K562 (cell line): Measurements from ENCODE around the gene DRAXIN. TPM values are rescaled to one million over a fixed set of nuclear protein-coding genes. Genes with fewer than 3 reads are reported as not detected.
A peak's percentile ranks its signal among the peaks of the same experiment; 100 is the strongest.

ENCODE experiments used
- C11orf30 ChIP-seq: fragments of 450-650 bp; IDR thresholded peaks from 2 replicates; pipeline ENCODE4 v1.6.1; 2016; ENCODE audit warnings: low read depth, mild to moderate bottlenecking
- EZH2 ChIP-seq: IDR thresholded peaks from 2 replicates; pipeline ENCODE4 v1.6.1; 2012; ENCODE audit warnings: low read depth, mild to moderate bottlenecking, inconsistent platforms, low read length, borderline replicate concordance
- FOXA3 ChIP-seq, 2 experiments: fragments of 450-650 bp in 1 of 2; sonication (generic) in 1 of 2; formaldehyde crosslinking; IDR thresholded peaks in 1 of 2; conservative IDR thresholded peaks in 1 of 2; 2 replicates each; pipeline versions ENCODE4 v1.4.0 to v1.8.0; 2020 to 2022; ENCODE audit warnings: mild to moderate bottlenecking in 2 of 2, missing genetic modification reagents in 1 of 2
- GABPB2 ChIP-seq: fragments of 250-450 bp; sonication (Bioruptor Pico); conservative IDR thresholded peaks from 2 replicates; pipeline ENCODE4 v1.5.1; 2021; ENCODE audit warnings: mild to moderate bottlenecking
- GTF2A2 ChIP-seq: IDR thresholded peaks from 2 replicates; pipeline ENCODE4 v1.6.1; 2016; ENCODE audit warnings: mild to moderate bottlenecking, missing genetic modification characterization, missing compliant biosample characterization
- NFXL1 ChIP-seq: fragments of 450-650 bp; formaldehyde crosslinking; IDR thresholded peaks from 2 replicates; pipeline ENCODE4 v1.4.0; 2021; ENCODE audit warnings: mild to moderate bottlenecking
- NKRF ChIP-seq: fragments of 450-650 bp; IDR thresholded peaks from 2 replicates; pipeline ENCODE4 v1.6.1; 2016; ENCODE audit warnings: borderline replicate concordance
- POLR2A ChIP-seq: fragments of 450-650 bp; conservative IDR thresholded peaks from 2 replicates; pipeline ENCODE4 v1.6.1; 2016
- RCOR1 ChIP-seq, 2 experiments: IDR thresholded peaks; 2 replicates each; pipeline ENCODE4 v1.6.1; 2012; ENCODE audit warnings: low read depth in 2 of 2, low read length in 2 of 2, borderline replicate concordance in 1 of 2, improper control_type of control experiment in 1 of 2
- RERE ChIP-seq: sonication (generic); formaldehyde crosslinking; IDR thresholded peaks from 2 replicates; pipeline ENCODE4 v1.8.0; 2023; ENCODE audit warnings: missing genetic modification reagents, mild to moderate bottlenecking, borderline replicate concordance
- SNRNP70 ChIP-seq: fragments of 200-400 bp; formaldehyde crosslinking; optimal IDR thresholded peaks from 2 replicates; pipeline ENCODE3; 2017; ENCODE audit warnings: low read depth, low read length
- TAF15 ChIP-seq: fragments of 200-400 bp; formaldehyde crosslinking; IDR thresholded peaks from 2 replicates; pipeline ENCODE4 v1.6.1; 2017; ENCODE audit warnings: mild to moderate bottlenecking, low read depth, low read length, moderate library complexity
- ZBTB33 ChIP-seq: sonication (generic); formaldehyde crosslinking; IDR thresholded peaks from 2 replicates; pipeline ENCODE4 v1.8.1; 2023; ENCODE audit warnings: mild to moderate bottlenecking, missing genetic modification reagents
- ZNF551 ChIP-seq: fragments of 250-450 bp; sonication (Bioruptor Pico); IDR thresholded peaks from 2 replicates; pipeline ENCODE4 v1.5.0; 2021; ENCODE audit warnings: mild to moderate bottlenecking, moderate library complexity
- ZNF740 ChIP-seq, 3 experiments: fragments of 200-800 bp in 1 of 3; sonication (Bioruptor generic) in 1 of 3; sonication (generic) in 1 of 3; formaldehyde crosslinking in 1 of 3; IDR thresholded peaks; 2 replicates each; pipeline versions ENCODE4 v1.6.1 to v1.8.0; 2016 to 2022; ENCODE audit warnings: mild to moderate bottlenecking in 2 of 3, missing compliant biosample characterization in 2 of 3, missing genetic modification characterization in 2 of 3, missing genetic modification reagents in 1 of 3
- polyA plus RNA-seq, 8 experiments: library from polyadenylated mRNA; depleted of rRNA in 4 of 8; stranded (reverse) in 5 of 8; unstranded in 3 of 8; fragments of >200 nt; fragmentation: Nextera tagmentation in 2 of 8; fragmentation: Illumina TruSeq in 1 of 8; extraction: Ambion mirVana in 2 of 8; extraction: Trizol in 1 of 8; gene quantifications; 2 replicates each; pipeline versions ENCODE4 v1.2.1 to v1.2.3, GENCODE V29; 2011 to 2014; ENCODE audit warnings: inconsistent platforms in 1 of 8, missing spikeins in 1 of 8
- total RNA-seq, 7 experiments: library from RNA; depleted of rRNA in 6 of 7; stranded (reverse); fragments of >200 nt in 6 of 7; fragmentation: Illumina TruSeq in 2 of 7; extraction: Trizol in 2 of 7; gene quantifications; 2 replicates each; pipeline versions ENCODE4 v1.2.1 to v1.2.3, GENCODE V29; 2011 to 2021; ENCODE audit warnings: low replicate concordance in 1 of 7

The DRAXIN gene
- total and polyA plus RNA-seq, 9 of the 15 experiments (the other 6 are each of a cell fraction or from before 2014, with no cell fraction given) = 0.01 to 0.04 (median 0.01) TPM; not detected in 6

GRCh38 chr1:11735854-11736745 is 44.6 kb downstream of the DRAXIN start, which contains the start of gene AGTRAP (continued):
- TF ChIP-seq NKRF = peak; percentile 94
- TF ChIP-seq FOXA3 (CRISPR knock-in tag; conservative IDR thresholded peaks at IDR 0.05 in 1 of 2, IDR thresholded peaks at IDR 0.05 in 1 of 2) = peak in 1 of 2 experiments; percentile 50; a peak in 1 of 4 replicates
- TF ChIP-seq TAF15 = no peak
- TF ChIP-seq ZBTB33 (CRISPR knock-in tag) = peak; percentile 77
- peak; percentile 46; the same call in 1 of the 2 replicates for TF ChIP-seq ZNF740 (CRISPR knock-in tag; IDR thresholded peaks at IDR 0.05)
- TF ChIP-seq ZNF740 (tag; IDR thresholded peaks at IDR 0.05) = no peak
- no peak for TF ChIP-seq GABPB2 (CRISPR knock-in tag)
- peak; percentile 81 for TF ChIP-seq POLR2A
- TF ChIP-seq EZH2 = no peak
- TF ChIP-seq SNRNP70 = no peak
- TF ChIP-seq GTF2A2 (tag) = no peak
- 0 out of 4 replicates have a peak, but pooled peaks of 1 of the 2 experiments have one; percentile 1 for TF ChIP-seq RCOR1 (IDR thresholded peaks at IDR 0.05; ENCODE audit: borderline replicate concordance in 1 of 2, low read depth in 2 of 2, low read length in 2 of 2)
- no peak for TF ChIP-seq NFXL1 (CRISPR knock-in tag)
- no peak for TF ChIP-seq ZNF551 (CRISPR knock-in tag)
- TF ChIP-seq C11orf30 = peak; percentile 85
- TF ChIP-seq RERE (CRISPR knock-in tag) = no peak; the same call in 1 of the 2 replicates
